Heart right ventricle (tissue), 16 donors: ENCODE results near the gene TRMT13. TPM values are rescaled to one million over a fixed set of nuclear protein-coding genes. Genes with fewer than 3 reads are reported as not detected.

Experiments
- ATAC-seq, 8 donors: fragments of 200-7000 bp; cut with Tn5 transposase; one replicate each; pipeline ENCODE4 v1.9.1; 2020; ENCODE audit warnings: mild to moderate bottlenecking in 8 of 8, moderate library complexity in 8 of 8, moderate number of reproducible peaks in 1 of 8
- DNase-seq, 2 donors: peaks; one replicate each; pipeline ENCODE4 v3.0.0-alpha.2; 2020
- H3K27ac ChIP-seq, 10 donors: fragments of 200-600 bp; sonication (generic) in 2 of 10; one replicate each; pipeline versions ENCODE4 v1.5.0 to v1.8.0; 2020 to 2022; ENCODE audit warnings: mild to moderate bottlenecking in 3 of 10
- H3K27me3 ChIP-seq, 7 donors: fragments of 200-600 bp; one replicate each; pipeline ENCODE4 v1.8.0; 2021 to 2022; ENCODE audit warnings: mild to moderate bottlenecking in 2 of 7
- H3K36me3 ChIP-seq, 9 donors: fragments of 200-600 bp; sonication (generic) in 1 of 9; one replicate each; pipeline versions ENCODE4 v1.5.0 to v1.8.0; 2020 to 2022; ENCODE audit warnings: mild to moderate bottlenecking in 2 of 9
- H3K4me1 ChIP-seq, 9 donors: fragments of 200-600 bp; sonication (generic) in 1 of 9; one replicate each; pipeline versions ENCODE4 v1.5.0 to v1.8.0; 2020 to 2022; ENCODE audit warnings: mild to moderate bottlenecking in 4 of 9
- H3K4me3 ChIP-seq, 10 donors: fragments of 200-600 bp; sonication (generic) in 2 of 10; one replicate each; pipeline versions ENCODE4 v1.5.0 to v1.8.0; 2020 to 2022; ENCODE audit warnings: mild to moderate bottlenecking in 7 of 10, moderate library complexity in 2 of 10
- H3K9me3 ChIP-seq, 11 donors: fragments of 200-600 bp in 10 of 11; sonication (generic) in 2 of 11; one replicate each; pipeline versions ENCODE4 v1.5.0 to v1.8.0; 2013 to 2022; ENCODE audit warnings: mild to moderate bottlenecking in 2 of 11, control low read depth in 1 of 11, moderate library complexity in 1 of 11
- WGBS, 2 donors: extraction: QIAGEN DNeasy Blood & Tissue Kit; methylation state at CpG; one replicate each; pipeline ENCODE4 v1.1.7; 2013; ENCODE audit warnings: inconsistent platforms in 1 of 2; 5-methylcytosine and 5-hydroxymethylcytosine counted together
- intact Hi-C, 10 donors: fragments of 100-400 bp; cut with DNase I; formaldehyde crosslinking; loops; one replicate each; pipeline versions ENCODE4 v1.11.1 to v1.14.2; 2022
- polyA plus RNA-seq, 2 donors: library from polyadenylated mRNA; stranded (reverse); fragments of 200-250 nt; gene quantifications; one replicate each; pipeline ENCODE4 v1.2.3, GENCODE V29; 2013
- total RNA-seq, 10 donors: library from RNA; stranded (reverse); fragmentation: NEBNext Ultra II Directional in 3 of 10; extraction: Animal tissue kit (Norgen Biotek cat#: 25700) in 3 of 10; gene quantifications; one replicate each; pipeline versions ENCODE4 v1.2.1 to v1.2.4, GENCODE V29; 2021 to 2023
- TF ChIP-seq, protein P1 (sequence below), 9 donors: fragments of 200-600 bp; sonication (generic) in 2 of 9; IDR thresholded peaks; one replicate each; pipeline versions ENCODE4 v1.5.0 to v1.8.0; 2021 to 2022; ENCODE audit warnings: antibody characterized with exemption in 9 of 9, mild to moderate bottlenecking in 5 of 9, moderate library complexity in 1 of 9
- donor health status: Arrhythmogenic right ventricular cardiomyopathy.
- donor health status: ischemic (EF 13 %, LVEDD 7.1; RV severe dilation, severe dysfunction).
- donor health status: healthy with polysubstance abuse.
- donor health status: DM: no; HTN: yes; CAD: no.
- donor health status: DM: no; HTN: no; CAD: no.
- donor health status: ischemic (EF 25% LVEDD 6.9; RV normal size, moderate dysfunction).
- donor health status: ischemic (EF 25% LVEDD 5.7; RV mildly dilated, moderate dysfunction).
- donor health status: healthy.
- donor health status: DM: yes; HTN: yes; CAD: no.
- donor health status: Ischemic cardiomyopathy.
- donor health status: ischemic (EF 35%, LVEDD 5.7; RV mildly dilated, moderate dysfunction).
- donor health status: nonischemic (EF 11% LVEDD 7.7; RV severe dilation, severe dysfunction).
- donor health status: DM: yes; HTN: yes; CAD: no.
- donor health status: PGD.
- donor health status: ischemic (EF 29% LVEDD 5.4; RV normal size, mild dysfunction).
- donor health status: nonischemic (EF 23%, LVEDD 6.1; RV moderate dilation, normal function).

Gene TRMT13
- total and polyA plus RNA-seq, 12 donors = 4.1 to 12.7 (median 5.5) TPM

DNA sequence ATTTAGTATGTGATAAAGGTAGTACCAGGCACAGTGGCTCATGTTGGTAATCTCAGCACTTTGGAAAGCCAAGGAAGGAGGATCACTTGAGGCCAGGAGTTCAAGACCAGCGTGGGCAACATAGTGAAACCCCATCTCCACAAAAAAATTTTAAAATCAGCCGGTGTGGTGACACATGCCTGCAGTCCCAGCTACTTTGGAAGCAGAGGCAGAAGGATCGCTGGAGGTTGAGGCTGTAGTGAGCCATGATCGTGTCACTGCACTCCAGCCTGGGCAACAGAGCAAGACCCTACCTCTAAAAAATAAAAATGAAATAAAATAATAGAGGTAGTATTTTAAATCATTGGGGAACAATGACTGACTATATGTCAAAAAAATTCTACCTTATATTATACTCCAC, 17.4 kb upstream of the TRMT13 start:
- intact Hi-C loops = no loop called here
- no peak overlapping the region for H3K27ac ChIP-seq
- no peaks in the 10 kb centered on the region for H3K9me3 ChIP-seq
- 96% methylated on average over 4 of the region's 4 CpGs for WGBS, 2 donors
- ATAC-seq (no peak), DNase-seq (no peak)
- peaks cover 0 to 36% (median 3%) of the 10 kb centered on the region in 9 donors for H3K36me3 ChIP-seq
- H3K27me3 ChIP-seq = no peaks in the 10 kb centered on the region
- no peaks in the 10 kb centered on the region for H3K4me1 ChIP-seq
- H3K4me3 ChIP-seq = no peak overlapping the region
- TF ChIP-seq, protein P1, sequence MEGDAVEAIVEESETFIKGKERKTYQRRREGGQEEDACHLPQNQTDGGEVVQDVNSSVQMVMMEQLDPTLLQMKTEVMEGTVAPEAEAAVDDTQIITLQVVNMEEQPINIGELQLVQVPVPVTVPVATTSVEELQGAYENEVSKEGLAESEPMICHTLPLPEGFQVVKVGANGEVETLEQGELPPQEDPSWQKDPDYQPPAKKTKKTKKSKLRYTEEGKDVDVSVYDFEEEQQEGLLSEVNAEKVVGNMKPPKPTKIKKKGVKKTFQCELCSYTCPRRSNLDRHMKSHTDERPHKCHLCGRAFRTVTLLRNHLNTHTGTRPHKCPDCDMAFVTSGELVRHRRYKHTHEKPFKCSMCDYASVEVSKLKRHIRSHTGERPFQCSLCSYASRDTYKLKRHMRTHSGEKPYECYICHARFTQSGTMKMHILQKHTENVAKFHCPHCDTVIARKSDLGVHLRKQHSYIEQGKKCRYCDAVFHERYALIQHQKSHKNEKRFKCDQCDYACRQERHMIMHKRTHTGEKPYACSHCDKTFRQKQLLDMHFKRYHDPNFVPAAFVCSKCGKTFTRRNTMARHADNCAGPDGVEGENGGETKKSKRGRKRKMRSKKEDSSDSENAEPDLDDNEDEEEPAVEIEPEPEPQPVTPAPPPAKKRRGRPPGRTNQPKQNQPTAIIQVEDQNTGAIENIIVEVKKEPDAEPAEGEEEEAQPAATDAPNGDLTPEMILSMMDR (IDR thresholded peaks at IDR 0.05) = no peak

DNA sequence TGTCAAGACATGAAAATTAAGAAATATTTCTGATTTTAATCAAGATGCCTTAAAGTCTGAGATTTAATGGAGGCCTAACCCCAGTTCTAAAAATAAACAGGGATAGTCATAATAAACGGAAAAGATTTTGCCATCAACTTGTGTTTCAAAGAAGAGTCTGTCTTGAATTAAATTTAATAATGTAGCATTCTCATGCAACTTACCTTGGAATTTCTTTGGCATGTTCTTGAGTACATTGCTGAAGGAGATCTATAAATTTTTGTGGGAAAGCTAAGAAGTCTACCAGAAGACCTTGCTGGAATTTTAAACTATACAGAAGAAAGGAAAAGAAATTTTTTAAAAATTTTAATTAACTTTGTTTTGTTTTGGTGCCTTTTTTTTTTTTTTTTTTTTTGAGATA, 10.8 kb upstream of the TRMT13 start:
- 85 to 89% methylated on average over 1 of the region's 1 CpG for WGBS, 2 donors
- Histone ChIP-seq H3K9me3 (no peaks in the 10 kb centered on the region), H3K4me3 (no peak overlapping the region), H3K4me1 (no peaks in the 10 kb centered on the region), H3K36me3 (peaks cover 0 to 25% (median 3%) of the 10 kb centered on the region in 9 donors), H3K27ac (no peak overlapping the region), H3K27me3 (no peaks in the 10 kb centered on the region)
- intact Hi-C loops = no loop called here
- ATAC-seq (no peak), DNase-seq (no peak)
- TF ChIP-seq, protein P1 (IDR thresholded peaks at IDR 0.05) = no peak

DNA sequence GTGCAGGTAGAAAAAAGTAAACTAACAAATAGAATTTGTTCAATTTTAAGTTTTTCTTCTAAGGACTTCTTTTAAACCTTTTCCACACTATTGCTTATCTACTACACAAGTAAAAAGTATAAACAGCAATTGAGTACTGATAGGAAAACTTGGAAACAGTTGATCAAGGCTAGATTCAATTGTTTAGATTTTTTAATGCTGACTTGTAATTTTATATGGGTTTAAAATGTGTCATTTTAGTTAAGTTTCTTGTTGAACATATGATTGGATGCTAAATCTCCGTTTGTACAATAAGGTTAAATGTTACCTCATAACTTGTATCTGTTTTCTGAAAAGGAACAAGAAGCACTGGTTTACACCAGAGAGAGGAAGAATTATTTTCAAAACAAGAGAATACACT, 5.7 kb upstream of the TRMT13 start:
- 68 to 73% methylated on average over 1 of the region's 1 CpG for WGBS, 2 donors
- peaks cover 0 to 16% (median 6%) of the 10 kb centered on the region in 9 donors for H3K4me1 ChIP-seq
- H3K9me3 ChIP-seq = no peaks in the 10 kb centered on the region
- TF ChIP-seq, protein P1 (IDR thresholded peaks at IDR 0.05) = no peak
- no peak for DNase-seq
- intact Hi-C loops = no loop called here
- no peak for ATAC-seq
- no peaks in the 10 kb centered on the region for H3K27me3 ChIP-seq
- no peaks in the 10 kb centered on the region for H3K36me3 ChIP-seq
- H3K4me3 ChIP-seq = no peak overlapping the region
- H3K27ac ChIP-seq = no peak overlapping the region

DNA sequence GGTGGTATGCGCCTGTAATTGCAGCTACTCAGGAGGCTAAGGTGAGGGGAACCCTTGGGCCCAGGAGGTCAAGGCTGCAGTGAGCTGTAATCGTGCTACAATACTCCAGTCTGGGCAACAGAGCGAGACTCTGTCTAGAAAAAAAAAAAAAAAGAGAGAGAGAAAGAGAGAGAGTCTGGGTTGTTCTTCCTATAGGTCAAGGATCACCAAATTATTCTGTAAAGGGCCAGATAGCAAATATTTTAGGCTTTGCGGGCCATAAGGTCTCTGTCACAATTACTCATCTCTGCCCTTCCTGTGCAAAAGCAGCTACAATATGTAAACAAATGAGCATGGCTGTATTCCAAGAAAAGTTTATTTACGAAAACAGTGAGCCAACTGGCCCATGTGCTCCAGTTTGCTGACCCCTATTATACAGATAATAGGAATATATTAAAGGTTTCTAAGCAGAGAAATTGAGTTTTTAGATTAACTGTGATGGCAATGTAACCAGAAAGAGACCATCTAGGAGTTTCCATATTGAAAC, 2.3 kb upstream of the TRMT13 start:
- Histone ChIP-seq H3K9me3 (no peaks in the 10 kb centered on the region), H3K27me3 (no peaks in the 10 kb centered on the region), H3K4me3 (no peak overlapping the region), H3K27ac (no peak overlapping the region), H3K36me3 (no peaks in the 10 kb centered on the region), H3K4me1 (peaks cover 5 to 39% (median 27%) of the 10 kb centered on the region in 9 donors)
- intact Hi-C loops = loop anchor here in 6 of 10 donors (5.0 to 10.0 kb wide), 11 partner anchors 93 to 767 kb away; partner anchors contain the start of genes RTCA (in 2 of the 6), CDC14A (in 1 of the 6) and SLC30A7 (in 1 of the 6)
- ATAC-seq (no peak), DNase-seq (no peak)
- WGBS, 2 donors = 71 to 78% methylated on average over 5 of the region's 5 CpGs
- TF ChIP-seq, protein P1 (IDR thresholded peaks at IDR 0.05) = no peak
